Measurements from ENCODE around the gene KDM6A.

GRCh38 chrX:44992775-44993174 is 119.8 kb downstream of the KDM6A start:
- TF ChIP-seq, protein P1, sequence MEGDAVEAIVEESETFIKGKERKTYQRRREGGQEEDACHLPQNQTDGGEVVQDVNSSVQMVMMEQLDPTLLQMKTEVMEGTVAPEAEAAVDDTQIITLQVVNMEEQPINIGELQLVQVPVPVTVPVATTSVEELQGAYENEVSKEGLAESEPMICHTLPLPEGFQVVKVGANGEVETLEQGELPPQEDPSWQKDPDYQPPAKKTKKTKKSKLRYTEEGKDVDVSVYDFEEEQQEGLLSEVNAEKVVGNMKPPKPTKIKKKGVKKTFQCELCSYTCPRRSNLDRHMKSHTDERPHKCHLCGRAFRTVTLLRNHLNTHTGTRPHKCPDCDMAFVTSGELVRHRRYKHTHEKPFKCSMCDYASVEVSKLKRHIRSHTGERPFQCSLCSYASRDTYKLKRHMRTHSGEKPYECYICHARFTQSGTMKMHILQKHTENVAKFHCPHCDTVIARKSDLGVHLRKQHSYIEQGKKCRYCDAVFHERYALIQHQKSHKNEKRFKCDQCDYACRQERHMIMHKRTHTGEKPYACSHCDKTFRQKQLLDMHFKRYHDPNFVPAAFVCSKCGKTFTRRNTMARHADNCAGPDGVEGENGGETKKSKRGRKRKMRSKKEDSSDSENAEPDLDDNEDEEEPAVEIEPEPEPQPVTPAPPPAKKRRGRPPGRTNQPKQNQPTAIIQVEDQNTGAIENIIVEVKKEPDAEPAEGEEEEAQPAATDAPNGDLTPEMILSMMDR (IDR thresholded peaks at IDR 0.05): no peak
- no peak for TF ChIP-seq POLR2A (IDR thresholded peaks at IDR 0.05)

All from right lobe of liver (tissue), 4 donors.